H9 (cell line): ENCODE measurements around the gene PIAS4. TPM values are rescaled to one million over a fixed set of nuclear protein-coding genes. Genes with fewer than 3 reads are reported as not detected.
A peak's percentile ranks its signal among the peaks of the same experiment; 100 is the strongest.

Experiments used
- DNase-seq: peaks from one replicate; pipeline ENCODE4 v3.0.0-alpha.2; 2017
- H2AFZ ChIP-seq: one replicate; pipeline ENCODE4 v1.6.1; 2013; ENCODE audit warnings: mild to moderate bottlenecking, low read length, control low read depth, moderate library complexity
- H2AK5ac ChIP-seq: 2 replicates; pipeline ENCODE4 v1.6.1; 2013; ENCODE audit warnings: low read length, control low read depth, mixed read lengths; ENCODE audit not compliant: insufficient read length
- H2BK120ac ChIP-seq: one replicate; pipeline ENCODE4 v1.6.1; 2013; ENCODE audit warnings: low read depth, mild to moderate bottlenecking, low read length, control low read depth, inconsistent platforms; ENCODE audit not compliant: poor library complexity, severe bottlenecking
- H2BK12ac ChIP-seq: 2 replicates; pipeline ENCODE4 v1.6.1; 2013; ENCODE audit warnings: low read length, control low read depth, mixed read lengths, low read depth; ENCODE audit not compliant: insufficient read length
- H2BK15ac ChIP-seq: 2 replicates; pipeline ENCODE4 v1.6.1; 2013; ENCODE audit warnings: low read depth, low read length, control low read depth
- H2BK20ac ChIP-seq: one replicate; pipeline ENCODE4 v1.6.1; 2013; ENCODE audit warnings: low read depth, mild to moderate bottlenecking, low read length, control low read depth, inconsistent platforms; ENCODE audit not compliant: poor library complexity, severe bottlenecking
- H2BK5ac ChIP-seq: 2 replicates; pipeline ENCODE4 v1.6.1; 2013; ENCODE audit warnings: low read length, control low read depth, mixed read lengths; ENCODE audit not compliant: insufficient read length
- H3K14ac ChIP-seq: 2 replicates; pipeline ENCODE4 v1.6.1; 2013; ENCODE audit warnings: low read length, control low read depth; ENCODE audit not compliant: insufficient read depth
- H3K18ac ChIP-seq: 2 replicates; pipeline ENCODE4 v1.6.1; 2013; ENCODE audit warnings: low read depth, mild to moderate bottlenecking, mixed read lengths, low read length, control low read depth; ENCODE audit not compliant: insufficient read length
- H3K23ac ChIP-seq: 2 replicates; pipeline ENCODE4 v1.6.1; 2013; ENCODE audit warnings: low read length, control low read depth, mixed read lengths, low read depth; ENCODE audit not compliant: insufficient read length
- H3K23me2 ChIP-seq: 2 replicates; pipeline ENCODE4 v1.6.1; 2013; ENCODE audit warnings: low read depth, mild to moderate bottlenecking, mixed read lengths, low read length, control low read depth; ENCODE audit not compliant: insufficient read length, poor library complexity, severe bottlenecking
- H3K27ac ChIP-seq: 2 replicates; pipeline ENCODE4 v1.5.1; 2013; ENCODE audit warnings: low read length, control low read depth, mixed read lengths, low read depth; ENCODE audit not compliant: insufficient read length
- H3K27me3 ChIP-seq: 2 replicates; pipeline ENCODE4 v1.6.1; 2013; ENCODE audit warnings: low read length, control low read depth, inconsistent platforms; ENCODE audit not compliant: insufficient read depth
- H3K4ac ChIP-seq: 2 replicates; pipeline ENCODE4 v1.6.1; 2013; ENCODE audit warnings: low read depth, mild to moderate bottlenecking, control low read depth, inconsistent platforms, low read length, moderate library complexity
- H3K4me1 ChIP-seq: 2 replicates; pipeline ENCODE4 v1.6.1; 2013; ENCODE audit warnings: low read length, control low read depth, inconsistent platforms; ENCODE audit not compliant: insufficient read depth
- H3K4me2 ChIP-seq: 2 replicates; pipeline ENCODE4 v1.6.1; 2013; ENCODE audit warnings: low read length, control low read depth, mixed read lengths; ENCODE audit not compliant: insufficient read length, insufficient read depth
- H3K56ac ChIP-seq: 2 replicates; pipeline ENCODE4 v1.6.1; 2013; ENCODE audit warnings: low read depth, mild to moderate bottlenecking, mixed read lengths, low read length, control low read depth; ENCODE audit not compliant: insufficient read length
- H3K79me1 ChIP-seq: 2 replicates; pipeline ENCODE4 v1.6.1; 2013; ENCODE audit warnings: low read depth, mild to moderate bottlenecking, moderate library complexity, low read length, control low read depth, inconsistent platforms; ENCODE audit not compliant: insufficient read depth, poor library complexity, severe bottlenecking
- H3K79me2 ChIP-seq: 2 replicates; pipeline ENCODE4 v1.6.1; 2013; ENCODE audit warnings: low read length, control low read depth, inconsistent platforms; ENCODE audit not compliant: insufficient read depth
- H3K9ac ChIP-seq: 2 replicates; pipeline ENCODE4 v1.6.1; 2013; ENCODE audit warnings: low read length, control low read depth, mixed read lengths; ENCODE audit not compliant: insufficient read length; ENCODE audit errors: extremely low read depth
- H3K9me3 ChIP-seq: one replicate; pipeline ENCODE4 v1.6.1; 2013; ENCODE audit warnings: low read depth, low read length, inconsistent platforms; ENCODE audit not compliant: control insufficient read depth
- H3T11ph ChIP-seq: one replicate; pipeline ENCODE4 v1.6.1; 2013; ENCODE audit warnings: mild to moderate bottlenecking, low read length, control low read depth, inconsistent platforms
- H4K20me1 ChIP-seq: one replicate; pipeline ENCODE4 v1.6.1; 2013; ENCODE audit not compliant: control insufficient read depth, insufficient read length, insufficient read depth
- H4K5ac ChIP-seq: 2 replicates; pipeline ENCODE4 v1.6.1; 2013; ENCODE audit warnings: low read depth, mild to moderate bottlenecking, mixed read lengths, low read length, control low read depth; ENCODE audit not compliant: insufficient read length
- H4K8ac ChIP-seq: replicated peaks from 2 replicates; pipeline ENCODE4 v1.6.1; 2013; ENCODE audit warnings: low read length, control low read depth, mixed read lengths, low read depth; ENCODE audit not compliant: insufficient read length
- H4K91ac ChIP-seq: 2 replicates; pipeline ENCODE4 v1.6.1; 2013; ENCODE audit warnings: low read depth, mild to moderate bottlenecking, moderate library complexity, mixed read lengths, low read length, control low read depth; ENCODE audit not compliant: insufficient read length
- H3K27ac Mint-ChIP-seq, 3 experiments: 2 replicates in 2 of 3; 3 replicates in 1 of 3; pipeline ENCODE4 v1.8.0; 2020 to 2021; ENCODE audit warnings: mixed read lengths in 3 of 3, mild to moderate bottlenecking in 1 of 3, moderate library complexity in 1 of 3
- H3K27me3 Mint-ChIP-seq: 2 replicates; pipeline ENCODE4 v1.8.0; 2021; ENCODE audit warnings: low read depth, mild to moderate bottlenecking, moderate library complexity, mixed read lengths
- H3K36me3 Mint-ChIP-seq, 3 experiments: 2 replicates in 2 of 3; 3 replicates in 1 of 3; pipeline ENCODE4 v1.8.0; 2020 to 2021; ENCODE audit warnings: low read depth in 3 of 3, mixed read lengths in 3 of 3; ENCODE audit not compliant: insufficient read depth in 1 of 3
- H3K4me1 Mint-ChIP-seq, 2 experiments: 2 replicates each; pipeline ENCODE4 v1.8.0; 2020; ENCODE audit warnings: mixed read lengths in 2 of 2
- H3K4me3 Mint-ChIP-seq, 2 experiments: 2 replicates in 1 of 2; 3 replicates in 1 of 2; pipeline ENCODE4 v1.8.0; 2020 to 2021; ENCODE audit warnings: mild to moderate bottlenecking in 2 of 2, mixed read lengths in 2 of 2, moderate library complexity in 1 of 2
- H3K9me3 Mint-ChIP-seq, 2 experiments: 2 replicates in 1 of 2; 3 replicates in 1 of 2; pipeline ENCODE4 v1.8.0; 2020; ENCODE audit warnings: mild to moderate bottlenecking in 2 of 2, mixed read lengths in 2 of 2, moderate library complexity in 1 of 2
- WGBS: extraction: QIAGEN DNeasy Blood & Tissue Kit; methylation state at CpG from one replicate; pipeline ENCODE4 v1.1.7; 2013; ENCODE audit warnings: missing lambda C conversion rate, low lambda C conversion rate, mixed read lengths; ENCODE audit not compliant: insufficient read length; ENCODE audit errors: extremely low coverage; 5-methylcytosine and 5-hydroxymethylcytosine counted together
- total RNA-seq: library from RNA; stranded (reverse); gene quantifications from 2 replicates; pipeline ENCODE4 v1.2.1, GENCODE V29; 2021
- TF ChIP-seq, protein P1 (sequence below): fragments of 200-600 bp; sonication (generic); conservative IDR thresholded peaks from 3 replicates; pipeline ENCODE4 v1.8.0; 2021; ENCODE audit warnings: antibody characterized with exemption, mild to moderate bottlenecking

PIAS4 gene
- total RNA-seq, 1 experiment from 2014 or later, result 52.0 TPM

DNA sequence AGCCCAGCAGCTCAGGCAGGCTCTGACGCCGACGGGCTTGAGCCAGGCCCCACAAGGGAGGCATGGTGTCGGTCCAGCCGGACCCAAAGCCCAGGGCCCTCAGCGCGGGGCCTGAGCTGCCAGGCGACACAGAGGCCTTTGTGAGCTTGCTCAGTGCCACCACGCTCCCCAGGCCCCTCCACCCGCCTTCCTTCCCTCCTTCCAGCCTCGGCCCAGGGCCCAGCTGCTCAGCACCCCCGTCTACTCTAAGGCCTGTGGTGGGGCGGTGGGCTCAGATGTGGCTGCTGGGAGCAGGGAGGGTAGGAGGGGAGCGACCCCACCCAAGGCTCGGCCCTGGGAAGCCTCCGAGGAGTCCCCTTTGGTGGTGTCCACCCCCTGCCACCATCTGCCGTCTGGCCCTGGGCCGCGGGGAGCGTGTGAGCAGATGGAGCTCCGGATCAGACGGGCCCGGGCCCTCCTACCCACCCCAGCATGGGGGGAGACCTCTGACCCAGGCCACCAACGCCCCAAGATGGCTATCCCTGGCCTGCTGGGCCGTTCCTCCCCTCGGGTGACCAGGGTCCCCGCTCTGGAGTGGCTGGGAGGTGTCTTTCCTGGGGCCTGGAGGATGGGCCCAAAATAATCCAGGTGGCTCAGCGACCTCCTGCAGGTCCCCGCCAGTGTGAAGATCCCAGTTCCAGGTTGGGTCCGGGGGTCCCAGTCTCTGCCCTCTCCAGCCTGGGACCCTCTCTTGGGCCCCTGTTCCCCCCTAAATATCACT, 51.3 kb downstream of the PIAS4 start:
- H3K79me2 ChIP-seq, result peaks cover 37% of the 10 kb centered on the region; the same call in 1 of the 2 replicates
- H3K4me2 ChIP-seq, result no peak overlapping the region
- no peak overlapping the region for H3K27ac ChIP-seq
- Mint-ChIP-seq H3K27ac (no peak overlapping the region; a peak in 1 of 7 replicates), H3K4me3 (no peak overlapping the region), H3K27me3 (no peaks in the 10 kb centered on the region; the same call in 1 of the 2 replicates), H3K4me1 (peaks cover 5 to 17% of the 10 kb centered on the region in 2 experiments), H3K9me3 (no peaks in the 10 kb centered on the region), H3K36me3 (peaks cover 6 to 22% (median 18%) of the 10 kb centered on the region in 3 experiments; a peak in 6 of 7 replicates)
- H3T11ph ChIP-seq, result no peak overlapping the region
- H3K23me2 ChIP-seq, result peaks cover under 1% of the 10 kb centered on the region
- no peak overlapping the region for H2AK5ac ChIP-seq
- H3K4me1 ChIP-seq, result no peaks in the 10 kb centered on the region; the same call in 1 of the 2 replicates
- no peak overlapping the region for H3K56ac ChIP-seq
- TF ChIP-seq, protein P1, sequence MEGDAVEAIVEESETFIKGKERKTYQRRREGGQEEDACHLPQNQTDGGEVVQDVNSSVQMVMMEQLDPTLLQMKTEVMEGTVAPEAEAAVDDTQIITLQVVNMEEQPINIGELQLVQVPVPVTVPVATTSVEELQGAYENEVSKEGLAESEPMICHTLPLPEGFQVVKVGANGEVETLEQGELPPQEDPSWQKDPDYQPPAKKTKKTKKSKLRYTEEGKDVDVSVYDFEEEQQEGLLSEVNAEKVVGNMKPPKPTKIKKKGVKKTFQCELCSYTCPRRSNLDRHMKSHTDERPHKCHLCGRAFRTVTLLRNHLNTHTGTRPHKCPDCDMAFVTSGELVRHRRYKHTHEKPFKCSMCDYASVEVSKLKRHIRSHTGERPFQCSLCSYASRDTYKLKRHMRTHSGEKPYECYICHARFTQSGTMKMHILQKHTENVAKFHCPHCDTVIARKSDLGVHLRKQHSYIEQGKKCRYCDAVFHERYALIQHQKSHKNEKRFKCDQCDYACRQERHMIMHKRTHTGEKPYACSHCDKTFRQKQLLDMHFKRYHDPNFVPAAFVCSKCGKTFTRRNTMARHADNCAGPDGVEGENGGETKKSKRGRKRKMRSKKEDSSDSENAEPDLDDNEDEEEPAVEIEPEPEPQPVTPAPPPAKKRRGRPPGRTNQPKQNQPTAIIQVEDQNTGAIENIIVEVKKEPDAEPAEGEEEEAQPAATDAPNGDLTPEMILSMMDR, result no peak
- H3K4ac ChIP-seq, result no peak overlapping the region
- peaks cover 13% of the 10 kb centered on the region for H3K79me1 ChIP-seq
- H4K20me1 ChIP-seq, result peaks cover 3% of the 10 kb centered on the region
- DNase-seq, result peak; percentile 30
- no peak overlapping the region for H2AFZ ChIP-seq
- no CpG with 5 or more reads among the region's 30 CpGs for WGBS
- no peak overlapping the region for H4K91ac ChIP-seq
- no peak overlapping the region for H2BK15ac ChIP-seq
- H2BK5ac ChIP-seq, result no peak overlapping the region
- no peak overlapping the region for H3K9ac ChIP-seq
- no peak overlapping the region for H3K14ac ChIP-seq
- H2BK20ac ChIP-seq, result no peak overlapping the region
- H2BK12ac ChIP-seq, result no peak overlapping the region
- no peaks in the 10 kb centered on the region for H3K27me3 ChIP-seq
- H2BK120ac ChIP-seq, result no peak overlapping the region
- H3K18ac ChIP-seq, result no peak overlapping the region
- H4K5ac ChIP-seq, result no peak overlapping the region
- no peaks in the 10 kb centered on the region for H3K9me3 ChIP-seq
- no peak overlapping the region for H4K8ac ChIP-seq
- H3K23ac ChIP-seq, result no peak overlapping the region
